Neutrophil (primary cell): ENCODE results near the gene NFKB1.
A peak's percentile ranks its signal among the peaks of the same experiment; 100 is the strongest.

Experiments
- H3K27ac ChIP-seq: fragments of 200-600 bp; sonication (generic); 2 replicates; pipeline ENCODE4 v1.5.1; 2016; ENCODE audit warnings: mild to moderate bottlenecking, moderate library complexity
- H3K27me3 ChIP-seq: fragments of 200-600 bp; sonication (generic); 2 replicates; pipeline ENCODE4 v1.6.0; 2016; ENCODE audit warnings: mild to moderate bottlenecking
- H3K36me3 ChIP-seq: fragments of 200-600 bp; sonication (generic); 2 replicates; pipeline ENCODE4 v1.5.1; 2017
- H3K4me1 ChIP-seq, 2 experiments: fragments of 200-600 bp in 1 of 2; sonication (generic) in 1 of 2; 1 replicate in 1 of 2; 2 replicates in 1 of 2; pipeline versions ENCODE4 v1.5.1 to v1.6.1; 2013 to 2016; ENCODE audit warnings: low read depth in 1 of 2, low read length in 1 of 2, mild to moderate bottlenecking in 1 of 2, moderate library complexity in 1 of 2; ENCODE audit not compliant: control insufficient read depth in 1 of 2, insufficient read depth in 1 of 2
- H3K4me3 ChIP-seq, 2 experiments: fragments of 200-600 bp in 1 of 2; sonication (generic) in 1 of 2; 1 replicate in 1 of 2; 2 replicates in 1 of 2; pipeline ENCODE4 v1.5.1; 2013 to 2016; ENCODE audit warnings: low read depth in 1 of 2, low read length in 1 of 2, mild to moderate bottlenecking in 1 of 2, moderate library complexity in 1 of 2
- H3K9me3 ChIP-seq: fragments of 200-600 bp; sonication (generic); 2 replicates; pipeline ENCODE4 v1.5.1; 2016
- TF ChIP-seq, protein P1 (sequence below): fragments of 200-600 bp; sonication (generic); IDR thresholded peaks from 2 replicates; pipeline ENCODE4 v1.5.1; 2016; ENCODE audit warnings: antibody characterized with exemption

The NFKB1 gene

DNA sequence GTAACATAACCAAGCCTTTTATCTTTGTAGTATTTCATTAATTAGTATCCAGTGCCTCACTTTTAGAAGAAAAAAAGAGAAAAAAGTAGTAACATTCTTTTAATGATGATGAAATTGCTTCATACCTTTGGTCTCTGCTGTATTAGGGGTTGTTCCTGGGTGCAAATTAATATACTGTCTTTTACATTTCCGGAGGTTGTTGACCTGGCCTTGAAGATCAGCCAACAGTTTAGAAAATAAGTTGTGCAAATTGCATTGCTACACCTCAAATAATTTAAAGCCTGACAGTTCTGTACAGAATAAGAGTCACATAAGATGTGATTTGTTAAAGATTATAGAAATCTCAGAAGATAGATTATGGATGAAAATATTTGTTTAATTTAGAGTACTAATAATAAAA lies 3.8 kb downstream of the NFKB1 start:
- Histone ChIP-seq H3K4me1 (peaks cover 39 to 43% of the 10 kb centered on the region in 2 experiments), H3K36me3 (no peaks in the 10 kb centered on the region), H3K27me3 (no peaks in the 10 kb centered on the region), H3K4me3 (no peak overlapping the region), H3K27ac (peak overlapping the region; percentile 97), H3K9me3 (no peaks in the 10 kb centered on the region)
- TF ChIP-seq, protein P1, sequence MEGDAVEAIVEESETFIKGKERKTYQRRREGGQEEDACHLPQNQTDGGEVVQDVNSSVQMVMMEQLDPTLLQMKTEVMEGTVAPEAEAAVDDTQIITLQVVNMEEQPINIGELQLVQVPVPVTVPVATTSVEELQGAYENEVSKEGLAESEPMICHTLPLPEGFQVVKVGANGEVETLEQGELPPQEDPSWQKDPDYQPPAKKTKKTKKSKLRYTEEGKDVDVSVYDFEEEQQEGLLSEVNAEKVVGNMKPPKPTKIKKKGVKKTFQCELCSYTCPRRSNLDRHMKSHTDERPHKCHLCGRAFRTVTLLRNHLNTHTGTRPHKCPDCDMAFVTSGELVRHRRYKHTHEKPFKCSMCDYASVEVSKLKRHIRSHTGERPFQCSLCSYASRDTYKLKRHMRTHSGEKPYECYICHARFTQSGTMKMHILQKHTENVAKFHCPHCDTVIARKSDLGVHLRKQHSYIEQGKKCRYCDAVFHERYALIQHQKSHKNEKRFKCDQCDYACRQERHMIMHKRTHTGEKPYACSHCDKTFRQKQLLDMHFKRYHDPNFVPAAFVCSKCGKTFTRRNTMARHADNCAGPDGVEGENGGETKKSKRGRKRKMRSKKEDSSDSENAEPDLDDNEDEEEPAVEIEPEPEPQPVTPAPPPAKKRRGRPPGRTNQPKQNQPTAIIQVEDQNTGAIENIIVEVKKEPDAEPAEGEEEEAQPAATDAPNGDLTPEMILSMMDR = no peak

DNA sequence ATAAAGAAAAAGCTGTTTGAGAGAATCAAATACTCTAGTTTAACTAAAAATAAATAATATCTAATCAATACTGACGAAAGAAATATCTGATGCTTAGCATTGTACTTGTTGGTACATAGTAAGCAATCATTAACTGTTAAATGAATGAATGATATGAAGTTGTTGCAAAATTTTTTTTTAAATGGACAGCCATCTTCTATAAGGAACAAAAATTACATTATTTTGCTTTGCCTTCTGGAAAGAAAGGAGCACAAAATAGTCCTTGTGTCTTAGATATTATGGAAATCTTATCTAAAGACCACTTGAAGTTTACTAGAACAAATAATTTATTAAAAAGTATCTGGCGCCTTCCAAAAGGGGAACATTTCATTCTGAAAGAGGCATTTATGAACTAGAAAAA lies 4.5 kb downstream of the NFKB1 start:
- no peaks in the 10 kb centered on the region for H3K9me3 ChIP-seq
- no peak overlapping the region for H3K27ac ChIP-seq
- H3K4me1 ChIP-seq = peaks cover 32 to 37% of the 10 kb centered on the region in 2 experiments
- H3K27me3 ChIP-seq = no peaks in the 10 kb centered on the region
- TF ChIP-seq, protein P1 = no peak
- H3K4me3 ChIP-seq = no peak overlapping the region
- H3K36me3 ChIP-seq = no peaks in the 10 kb centered on the region

DNA sequence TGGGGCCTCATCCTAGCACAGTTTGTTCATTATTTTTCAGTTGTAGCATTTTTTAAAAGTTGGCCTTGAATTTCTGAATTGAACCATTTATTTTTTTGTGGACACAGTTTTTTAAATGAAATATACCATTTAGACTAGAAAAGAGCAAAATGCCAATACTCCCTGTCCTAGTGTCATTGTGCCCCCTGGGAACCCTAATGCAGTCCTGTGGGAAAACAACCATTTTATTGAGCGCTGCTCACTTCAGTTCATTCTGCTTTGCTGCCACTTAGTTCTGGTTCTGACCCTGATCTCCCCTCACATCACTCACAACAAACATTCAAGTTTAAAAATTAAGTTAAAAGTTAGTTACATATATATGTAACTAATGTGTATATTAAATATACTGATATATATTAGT lies 5.4 kb downstream of the NFKB1 start:
- H3K27ac ChIP-seq = no peak overlapping the region

DNA sequence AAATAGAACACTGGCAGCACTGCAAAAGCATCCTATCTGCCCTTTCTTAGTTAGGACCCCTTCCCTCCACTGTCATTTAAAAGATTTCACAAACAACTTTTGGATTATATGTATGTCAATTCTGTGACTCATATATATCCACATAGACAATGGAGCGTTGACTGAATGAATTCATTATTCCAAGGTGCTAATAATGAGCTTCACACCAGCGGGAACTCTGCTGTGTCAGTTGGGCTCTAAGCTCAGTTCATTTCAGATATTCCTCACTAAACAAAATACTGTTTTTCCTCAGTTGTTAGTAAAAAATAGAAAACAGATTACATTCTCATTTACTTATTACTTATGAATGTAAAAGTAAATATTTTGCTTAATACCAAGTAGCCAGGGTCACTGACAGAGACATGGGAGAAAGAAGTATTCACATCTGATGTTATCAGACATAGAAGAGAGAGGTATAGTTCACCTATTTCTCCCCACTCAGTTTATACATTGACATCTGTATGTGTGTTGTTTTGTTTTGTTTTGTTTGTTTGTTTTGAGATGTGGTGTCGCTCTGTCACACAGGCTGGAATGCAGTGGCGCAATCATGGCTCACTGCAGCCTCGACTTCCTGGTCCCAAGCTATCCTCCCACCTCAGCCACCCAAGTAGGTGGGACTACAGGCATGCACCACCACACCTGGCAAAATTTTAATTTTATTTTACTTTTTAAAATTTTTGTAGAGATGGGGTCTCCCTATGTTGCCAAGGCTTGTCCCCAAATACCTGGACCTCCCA lies 10.9 kb downstream of the NFKB1 start:
- no peaks in the 10 kb centered on the region for H3K36me3 ChIP-seq
- H3K27ac ChIP-seq = peak overlapping the region; percentile 36
- no peaks in the 10 kb centered on the region for H3K9me3 ChIP-seq
- no peak overlapping the region for H3K4me3 ChIP-seq
- no peaks in the 10 kb centered on the region for H3K4me1 ChIP-seq
- H3K27me3 ChIP-seq = no peaks in the 10 kb centered on the region
- TF ChIP-seq, protein P1 = no peak

More for the DNA sequence above, 5.4 kb downstream of the NFKB1 start:
- peaks cover 31 to 36% of the 10 kb centered on the region in 2 experiments for H3K4me1 ChIP-seq
- no peaks in the 10 kb centered on the region for H3K36me3 ChIP-seq
- TF ChIP-seq, protein P1 = no peak
- no peak overlapping the region for H3K4me3 ChIP-seq
- H3K9me3 ChIP-seq = no peaks in the 10 kb centered on the region
- H3K27me3 ChIP-seq = no peaks in the 10 kb centered on the region

DNA sequence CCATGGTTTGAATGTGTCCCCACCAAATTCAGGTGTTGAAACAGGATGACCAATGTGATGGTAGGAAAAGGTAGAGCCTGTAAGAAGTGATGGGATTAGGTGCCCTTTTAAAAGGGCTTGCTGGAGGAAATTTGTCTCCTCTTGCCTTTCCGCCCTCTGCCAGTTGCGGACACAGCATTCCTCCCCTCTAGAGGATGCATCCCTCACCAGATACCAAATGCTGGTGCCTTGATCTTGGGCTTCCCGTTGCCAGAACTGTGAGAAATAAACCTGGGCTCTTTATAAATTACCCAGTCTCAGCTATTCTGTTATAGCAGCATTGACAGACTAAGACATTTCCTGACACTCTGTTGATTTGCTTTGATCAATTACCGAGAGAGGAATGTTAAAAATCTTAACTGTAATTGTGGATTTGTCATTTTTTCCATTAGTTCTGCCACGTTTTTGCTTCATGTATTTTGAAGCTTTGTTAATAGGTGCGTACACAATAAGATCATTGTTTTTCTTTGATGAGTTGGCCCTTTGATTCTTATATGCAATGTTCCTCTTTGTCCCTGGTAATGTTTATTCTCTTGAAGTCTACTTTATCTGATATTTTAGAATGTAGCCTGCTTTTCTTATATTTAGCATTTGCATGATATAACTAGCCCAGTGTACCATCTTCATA lies 13.3 kb downstream of the NFKB1 start:
- TF ChIP-seq, protein P1 = no peak
- Histone ChIP-seq H3K36me3 (no peaks in the 10 kb centered on the region), H3K4me3 (no peak overlapping the region), H3K9me3 (no peaks in the 10 kb centered on the region), H3K27me3 (no peaks in the 10 kb centered on the region), H3K27ac (no peak overlapping the region), H3K4me1 (peaks cover 0 to 9% of the 10 kb centered on the region in 2 experiments)
